Activated CD8-positive, alpha-beta memory T cell treated with anti-CD3 and anti-CD28 coated beads for 1 hour (primary cell): ENCODE results near the gene MEGF11.

Experiments used
- DNase-seq, 2 donors: peaks; one replicate each; pipeline ENCODE4 v3.0.0-alpha.2; 2020; ENCODE audit warnings: low read depth in 1 of 2; ENCODE audit errors: extremely low read depth in 1 of 2

The MEGF11 gene

GRCh38 chr15:66148187-66148586, 105.4 kb downstream of the MEGF11 start:
- no peak for DNase-seq

DNA sequence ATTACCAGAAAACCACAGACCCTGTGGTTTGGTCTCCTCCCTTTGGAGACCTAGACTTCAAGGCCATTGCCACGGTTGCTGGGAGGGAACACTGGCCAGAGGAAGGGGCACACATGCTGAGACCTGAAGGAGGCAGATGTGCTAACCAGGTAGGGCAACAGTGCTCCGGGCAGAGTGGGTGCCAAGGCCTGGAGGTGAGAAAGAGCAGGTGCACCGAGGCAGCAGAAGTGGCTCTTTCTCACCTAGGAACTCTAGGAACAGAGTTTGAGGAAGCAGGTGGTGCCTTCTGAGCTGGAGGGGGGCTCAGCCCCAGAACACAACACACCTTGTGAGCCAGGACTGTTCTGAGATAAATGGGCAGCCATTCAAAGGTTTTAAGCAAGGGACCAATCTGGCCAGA, 106.1 kb downstream of the MEGF11 start:
- DNase-seq = no peak

DNA sequence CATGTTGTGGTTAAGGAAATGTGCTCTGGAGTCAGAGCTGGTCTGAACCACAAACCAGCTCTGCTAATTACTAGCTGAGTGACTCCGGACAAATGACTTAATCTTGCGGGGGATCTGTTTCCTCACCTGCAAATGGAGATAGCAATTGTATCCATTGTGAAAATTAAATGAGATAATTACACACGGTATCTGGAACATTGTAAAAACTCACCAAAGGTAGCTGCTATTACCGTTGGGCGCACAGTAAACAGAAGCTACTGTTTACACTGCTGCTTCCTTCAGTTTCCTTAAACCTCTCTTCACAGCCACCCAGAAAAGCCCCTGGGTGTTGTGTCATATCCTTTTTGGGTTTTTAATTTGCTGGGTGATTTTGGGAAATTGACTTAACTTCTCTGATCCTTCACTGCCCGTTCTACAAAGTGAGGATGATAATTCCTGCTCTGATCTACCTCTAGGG, 107.8 kb downstream of the MEGF11 start:
- no peak for DNase-seq

DNA sequence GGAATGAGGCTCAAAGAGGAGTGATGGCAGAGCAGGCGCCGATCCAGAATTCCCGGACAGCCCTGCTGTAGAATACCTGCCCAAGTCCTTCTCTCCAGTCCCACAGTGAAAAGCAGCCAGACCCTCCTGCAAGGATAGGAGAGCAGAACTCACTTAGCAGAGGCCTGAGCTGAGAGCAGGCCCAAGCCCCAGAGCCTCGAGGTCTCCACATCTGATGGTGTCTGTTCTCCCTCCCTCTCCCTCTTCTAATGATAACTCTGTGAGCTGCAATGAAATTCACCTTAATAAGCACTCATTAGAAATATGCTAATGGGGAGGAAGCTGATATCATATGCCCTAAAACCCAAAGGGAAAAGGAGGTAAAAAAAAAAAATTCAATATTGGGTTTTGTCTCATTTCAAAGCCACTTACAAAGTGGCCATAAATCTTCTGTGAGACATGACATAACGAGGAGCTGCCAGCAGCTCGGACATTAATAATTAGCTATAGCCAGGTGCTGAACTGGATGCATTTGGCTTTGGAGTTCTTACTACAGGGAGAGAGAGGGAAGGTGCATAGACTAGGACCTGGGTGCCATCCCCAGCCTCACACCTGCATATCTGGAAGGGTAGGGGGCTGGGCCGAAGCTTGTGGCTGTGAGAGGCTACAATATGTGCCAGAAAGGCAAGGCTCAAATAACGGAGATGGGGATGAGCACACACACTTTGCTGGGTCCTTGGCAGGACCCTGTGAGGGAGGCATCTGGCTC, 108.4 kb downstream of the MEGF11 start:
- DNase-seq = no peak

GRCh38 chr15:66142285-66142684, 111.3 kb downstream of the MEGF11 start:
- DNase-seq = no peak

GRCh38 chr15:66139591-66140207, 113.9 kb downstream of the MEGF11 start:
- no peak for DNase-seq

- DNase-seq = no peak
Observed at GRCh38 chr15:66138892-66139590, 114.5 kb downstream of the MEGF11 start.

GRCh38 chr15:66138096-66138783, 115.3 kb downstream of the MEGF11 start:
- no peak for DNase-seq

GRCh38 chr15:66136948-66137347, 116.6 kb downstream of the MEGF11 start:
- no peak for DNase-seq

- DNase-seq = no peak
Observed at GRCh38 chr15:66135664-66136063, 117.9 kb downstream of the MEGF11 start.

DNA sequence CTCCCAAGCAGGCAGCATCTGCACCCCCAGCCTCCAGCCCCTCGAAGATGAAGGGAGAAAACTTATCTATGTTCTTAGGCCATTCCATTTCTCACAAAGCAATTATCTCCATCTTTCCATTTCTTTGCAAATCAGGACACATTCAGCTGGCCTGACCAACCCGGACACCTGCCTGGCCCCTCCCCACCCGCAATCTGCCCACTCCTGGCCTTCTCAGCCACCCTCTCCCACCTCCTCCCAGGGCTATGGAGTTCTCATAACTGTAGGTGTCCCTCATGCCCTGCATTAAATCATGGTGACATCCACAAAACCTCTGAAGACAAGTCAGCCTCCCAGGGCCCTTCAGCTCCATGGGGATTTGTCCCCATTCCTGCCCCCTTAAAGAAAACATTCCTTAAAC, 119.3 kb downstream of the MEGF11 start:
- no peak for DNase-seq

GRCh38 chr15:66133247-66133885, 120.2 kb downstream of the MEGF11 start:
- DNase-seq = no peak

DNA sequence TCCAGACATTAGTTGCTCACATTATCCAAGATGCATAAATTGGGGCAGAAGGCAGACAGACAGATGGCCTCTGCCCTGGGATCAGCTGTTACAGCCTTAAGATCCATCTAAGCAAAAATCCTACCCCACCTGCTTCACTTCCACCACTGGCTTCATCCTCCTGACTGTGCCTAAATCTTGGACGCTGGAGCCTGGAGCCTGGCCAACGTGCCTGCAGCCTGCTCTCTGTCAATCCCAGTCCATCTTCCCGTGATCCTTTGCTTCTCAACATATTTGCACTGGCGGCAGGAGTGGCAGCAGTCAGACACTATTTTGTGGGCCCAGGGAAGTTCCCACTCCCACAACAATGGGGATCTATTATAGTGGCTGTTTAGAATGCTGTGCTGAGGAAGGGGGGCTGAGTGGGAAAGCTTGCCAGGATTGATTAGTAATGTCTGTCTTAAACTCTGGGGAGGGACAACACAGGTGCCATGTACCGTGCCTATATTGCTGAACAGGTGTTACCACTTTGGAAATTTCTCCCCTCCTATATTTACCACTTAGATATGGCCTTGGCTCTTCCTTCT, 121.2 kb downstream of the MEGF11 start:
- DNase-seq = no peak

DNA sequence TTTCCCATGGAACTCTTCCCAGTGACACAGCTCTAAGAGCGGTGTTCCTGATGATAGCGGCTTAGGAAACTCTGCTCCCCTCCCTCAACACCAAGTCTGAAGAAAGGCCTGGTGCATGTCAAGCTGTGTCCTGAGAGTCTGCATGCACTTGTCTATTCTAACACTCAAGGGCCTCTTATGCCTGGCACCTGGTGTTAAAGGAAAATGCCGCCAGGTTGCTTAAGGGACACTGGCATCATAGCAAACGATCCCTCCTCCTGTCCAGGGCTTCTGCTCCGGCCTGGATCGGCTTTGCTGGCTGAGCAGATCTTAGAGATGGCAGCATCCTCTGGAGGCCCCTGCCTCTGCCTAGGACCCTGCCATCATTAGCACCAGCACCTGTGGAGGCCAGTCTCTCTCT, 121.7 kb downstream of the MEGF11 start:
- no peak for DNase-seq

- no peak for DNase-seq
Observed at GRCh38 chr15:66131200-66131599, 122.3 kb downstream of the MEGF11 start.

DNA sequence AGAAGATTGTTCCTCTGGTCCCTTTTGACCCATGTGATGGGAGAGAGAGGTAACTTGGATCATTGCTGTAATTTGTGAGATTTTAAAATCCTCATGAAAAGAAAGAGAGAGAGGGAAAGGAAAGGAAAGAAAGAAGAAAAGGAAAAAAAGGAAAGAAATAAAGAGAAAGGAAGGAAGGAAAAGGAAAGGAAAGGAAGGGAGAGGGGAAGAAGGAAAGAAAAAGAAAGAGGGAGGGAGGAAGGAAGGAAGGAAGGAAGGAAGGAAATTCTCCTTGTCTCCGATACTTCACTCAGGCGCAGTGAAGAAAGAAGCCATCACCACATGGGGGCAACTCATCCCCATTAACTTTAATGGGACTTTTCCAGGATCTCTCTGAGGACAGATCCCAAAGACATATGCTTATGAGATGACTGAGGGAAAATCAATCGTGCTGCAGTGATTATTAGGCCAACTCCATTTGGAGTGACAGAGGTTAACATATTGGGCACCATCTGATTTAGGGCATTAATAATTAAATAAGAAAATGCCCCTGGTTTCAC, 123.0 kb downstream of the MEGF11 start:
- no peak for DNase-seq

DNA sequence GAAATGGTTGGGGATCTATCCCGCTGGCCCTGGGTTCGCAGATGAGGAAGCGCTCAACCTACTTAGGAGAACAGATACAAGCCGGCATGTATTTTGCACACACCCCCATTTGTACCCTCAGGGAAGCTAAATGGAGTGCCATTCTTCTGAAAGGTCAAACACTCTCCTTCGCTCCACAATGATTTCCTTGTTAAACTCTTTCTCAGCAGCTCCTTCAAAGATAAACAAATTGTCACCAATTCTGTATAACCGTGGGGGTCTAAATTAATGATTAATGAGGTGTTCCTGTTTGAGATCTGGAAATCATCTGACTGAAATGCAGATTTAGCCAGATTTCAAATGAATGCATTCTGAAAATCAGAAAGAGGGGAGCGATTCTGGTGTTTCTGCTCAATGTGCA, 124.0 kb downstream of the MEGF11 start:
- DNase-seq = no peak

DNA sequence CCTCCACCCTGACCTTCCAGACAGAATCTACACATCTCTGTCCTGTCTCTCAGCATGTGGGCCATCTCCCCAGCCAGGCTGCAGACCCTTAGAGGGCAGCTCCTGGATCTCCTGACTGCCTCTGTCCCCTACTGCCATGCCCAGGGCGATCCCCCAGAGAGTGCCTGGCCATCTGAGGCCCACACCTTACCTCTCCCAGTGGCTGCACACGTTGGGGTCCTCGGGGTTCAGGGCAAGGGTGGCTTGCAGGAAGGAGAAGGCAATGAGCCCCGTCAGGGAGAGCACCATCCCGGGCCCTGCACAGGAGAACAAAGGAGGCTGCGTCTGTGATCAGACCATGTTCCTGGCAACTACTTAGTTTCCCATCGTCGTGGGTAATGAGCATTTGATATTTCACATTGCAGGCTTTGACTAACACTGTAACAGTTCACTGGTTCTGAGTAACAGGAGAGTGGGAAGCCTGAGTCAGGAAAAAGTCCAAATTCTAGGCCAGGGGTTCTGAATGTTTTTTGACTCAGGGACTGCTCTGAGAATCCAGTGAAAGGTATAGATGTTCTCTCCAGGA, 125.4 kb downstream of the MEGF11 start:
- DNase-seq = no peak

- DNase-seq = no peak
Observed at GRCh38 chr15:66126456-66126855, 127.1 kb downstream of the MEGF11 start.

GRCh38 chr15:66126031-66126441, 127.5 kb downstream of the MEGF11 start:
- no peak for DNase-seq
